Endothelial cell of umbilical vein (primary cell): ENCODE measurements around the gene CHRM1. TPM values are rescaled to one million over a fixed set of nuclear protein-coding genes. Genes with fewer than 3 reads are reported as not detected.

ENCODE experiments used
- BruUV-seq: library from RNA; stranded (reverse); fragments of 400-500 nt; replicated peaks from 2 replicates; lab custom pipeline; 2021; lab: Mats Ljungman, UMichigan
- CTCF ChIA-PET: fragments of 300-600, 350-600 bp; sonication (Branson Sonifier 250); formaldehyde crosslinking; loops from one replicate; lab custom pipeline; 2021; ENCODE audit warnings: antibody characterized with exemption, inconsistent platforms; lab: Charles Lee
- POLR2A ChIA-PET: fragments of 300-600, 350-600 bp; sonication (Branson Sonifier 250); formaldehyde crosslinking; loops from one replicate; lab custom pipeline; 2021; ENCODE audit warnings: antibody characterized with exemption, inconsistent platforms; lab: Charles Lee
- DNase-seq: peaks from one replicate; pipeline ENCODE4 v3.0.0-alpha.2; 2011; ENCODE audit warnings: low read depth, low spot score
- FAIRE-seq: peaks from 2 replicates; lab custom pipeline; 2011; peaks lifted over from hg19 to GRCh38; lab: Jason Lieb, UNC
- H2AFZ ChIP-seq: 2 replicates; pipeline ENCODE4 v1.6.0; 2012; ENCODE audit warnings: low read depth, low read length, control low read depth, inconsistent platforms
- H3K27ac ChIP-seq: 2 replicates; pipeline ENCODE4 v1.5.1; 2011; ENCODE audit warnings: low read depth, mild to moderate bottlenecking, control low read depth, low read length, moderate library complexity; ENCODE audit not compliant: insufficient read depth
- H3K27me3 ChIP-seq, 2 experiments: 2 replicates each; pipeline versions ENCODE4 v1.6.0 to v1.6.1; 2011; ENCODE audit warnings: low read length in 2 of 2, mixed read lengths in 1 of 2; ENCODE audit not compliant: control insufficient read depth in 2 of 2, insufficient read depth in 2 of 2
- H3K36me3 ChIP-seq, 2 experiments: 2 replicates in 1 of 2; 3 replicates in 1 of 2; pipeline ENCODE4 v1.5.1; 2011; ENCODE audit warnings: low read length in 2 of 2, mild to moderate bottlenecking in 1 of 2, moderate library complexity in 1 of 2; ENCODE audit not compliant: control insufficient read depth in 2 of 2, insufficient read depth in 2 of 2; ENCODE audit errors: extremely low read depth in 1 of 2
- H3K4me1 ChIP-seq: 3 replicates; pipeline ENCODE4 v1.5.1; 2011; ENCODE audit warnings: mild to moderate bottlenecking, low read length; ENCODE audit not compliant: control insufficient read depth, insufficient read depth; ENCODE audit errors: extremely low read depth
- H3K4me2 ChIP-seq: 2 replicates; pipeline ENCODE4 v1.6.1; 2011; ENCODE audit warnings: low read length, control low read depth, mixed read lengths; ENCODE audit not compliant: insufficient read depth
- H3K4me3 ChIP-seq, 3 experiments: fragments of 200-600 bp in 1 of 3; sonication (generic), shearing (Covaris generic) in 1 of 3; replicated peaks in 1 of 3; 2 replicates each; pipeline ENCODE4 v1.5.1; 2011 to 2016; ENCODE audit warnings: control low read depth in 3 of 3, low read length in 3 of 3, mild to moderate bottlenecking in 2 of 3, inconsistent platforms in 1 of 3, low read depth in 1 of 3, moderate library complexity in 1 of 3; ENCODE audit not compliant: insufficient read depth in 1 of 3
- H3K79me2 ChIP-seq: 2 replicates; pipeline ENCODE4 v1.6.0; 2012; ENCODE audit warnings: low read length, inconsistent platforms; ENCODE audit not compliant: control insufficient read depth, insufficient read depth
- H3K9ac ChIP-seq: replicated peaks from 2 replicates; pipeline ENCODE3; 2011; ENCODE audit warnings: low read length, control low read depth; ENCODE audit not compliant: insufficient read depth; ENCODE audit errors: extremely low read depth
- H3K9me1 ChIP-seq: replicated peaks from 3 replicates; pipeline ENCODE4 v1.6.0; 2011; ENCODE audit warnings: mild to moderate bottlenecking, low read length; ENCODE audit not compliant: control insufficient read depth, insufficient read depth; ENCODE audit errors: extremely low read depth
- H3K9me3 ChIP-seq: replicated peaks from 2 replicates; pipeline ENCODE4 v1.5.1; 2012; ENCODE audit warnings: low read length, inconsistent platforms; ENCODE audit not compliant: control insufficient read depth, insufficient read depth
- H4K20me1 ChIP-seq: replicated peaks from 2 replicates; pipeline ENCODE3; 2011; ENCODE audit warnings: mild to moderate bottlenecking, low read length; ENCODE audit not compliant: control insufficient read depth, insufficient read depth; ENCODE audit errors: extremely low read depth
- EZH2 ChIP-seq: IDR thresholded peaks from 2 replicates; pipeline ENCODE4 v1.6.1; 2012; ENCODE audit warnings: borderline replicate concordance, low read depth, mild to moderate bottlenecking, moderate library complexity, low read length, inconsistent platforms; ENCODE audit not compliant: severe bottlenecking
- FOS ChIP-seq: IDR thresholded peaks from 2 replicates; pipeline ENCODE4 v1.6.1; 2011; ENCODE audit warnings: mild to moderate bottlenecking, low read length, moderate library complexity, borderline replicate concordance; ENCODE audit not compliant: insufficient read depth
- GATA2 ChIP-seq: IDR thresholded peaks from 2 replicates; pipeline ENCODE4 v1.7.0; 2011; ENCODE audit warnings: low read depth, mild to moderate bottlenecking, moderate library complexity, mixed read lengths, low read length; ENCODE audit not compliant: insufficient read length, insufficient read depth
- JUN ChIP-seq: IDR thresholded peaks from 2 replicates; pipeline ENCODE4 v1.6.1; 2011; ENCODE audit warnings: borderline replicate concordance, low read depth; ENCODE audit not compliant: insufficient read length, insufficient read depth
- MYC ChIP-seq: IDR thresholded peaks from one replicate; pipeline ENCODE4 v1.6.1; 2011; ENCODE audit warnings: mild to moderate bottlenecking, low read depth, low read length
- POLR2A ChIP-seq: IDR thresholded peaks from 2 replicates; pipeline ENCODE4 v1.6.1; 2012; ENCODE audit warnings: low read depth, mild to moderate bottlenecking, control low read depth, low read length
- POLR2AphosphoS5 ChIP-seq: IDR thresholded peaks from 2 replicates; pipeline ENCODE4 v1.6.1; 2012; ENCODE audit warnings: low read depth, mild to moderate bottlenecking, control low read depth, low read length, moderate library complexity; ENCODE audit not compliant: insufficient read depth
- dilution Hi-C: fragments of 300-500 bp; cut with MboI; formaldehyde crosslinking; loops from one replicate; pipeline ENCODE4 v1.15.0; 2019; ENCODE audit warnings: low sequenced_read_pairs; ENCODE audit not compliant: extremely low pct_ligation_motif_present
- intact Hi-C: fragments of 100-400 bp; cut with micrococcal nuclease; formaldehyde crosslinking; loops from one replicate; pipeline ENCODE4 v1.10.0; 2022
- polyA plus RNA-seq, 4 experiments: library from polyadenylated mRNA; depleted of rRNA in 3 of 4; stranded (reverse) in 3 of 4; unstranded in 1 of 4; fragments of >200 nt; gene quantifications; 2 replicates each; pipeline versions ENCODE4 v1.2.1 to v1.2.3, GENCODE V29; 2011 to 2012; ENCODE audit warnings: missing spikeins in 1 of 4
- total RNA-seq: library from RNA; stranded (reverse); gene quantifications from 2 replicates; pipeline ENCODE4 v1.2.3, GENCODE V29; 2021
- TF ChIP-seq, protein P1 (sequence below): IDR thresholded peaks from 2 replicates; pipeline ENCODE4 v1.6.1; 2011; ENCODE audit not compliant: insufficient read depth, insufficient read length
- TF ChIP-seq, protein P2 (sequence below), 2 donors: IDR thresholded peaks; 1 replicate in 1 of 2; 2 replicates in 1 of 2; pipeline ENCODE4 v1.5.1; 2011; ENCODE audit warnings: low read length in 2 of 2, mild to moderate bottlenecking in 2 of 2, moderate library complexity in 2 of 2, control low read depth in 1 of 2, inconsistent platforms in 1 of 2, low read depth in 1 of 2; ENCODE audit not compliant: insufficient read depth in 1 of 2; ENCODE audit errors: extremely low read depth in 1 of 2

CHRM1 gene
- total and polyA plus RNA-seq, 2 donors (not counting 3 experiments of a cell fraction or from before 2014, with no cell fraction given): not detected

DNA sequence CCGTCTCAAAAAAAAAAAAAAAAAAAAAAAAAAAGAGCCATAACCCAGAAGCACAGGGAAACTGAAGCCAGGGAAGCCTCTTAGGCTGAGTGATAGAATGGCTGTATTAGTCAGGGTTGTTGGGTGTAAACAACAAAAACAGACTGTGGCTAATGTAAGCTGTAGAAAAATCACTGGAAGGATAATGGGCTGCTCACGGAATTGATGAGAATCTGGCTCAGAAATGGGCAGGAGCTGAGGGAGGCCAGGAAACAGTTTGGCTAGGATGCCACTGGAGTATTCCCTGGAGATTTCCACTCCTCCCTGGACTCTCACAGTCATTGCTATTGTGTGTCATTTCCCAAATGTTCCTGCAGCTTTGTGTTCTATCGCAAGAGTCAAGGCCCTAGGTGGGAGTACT, 41.2 kb upstream of the CHRM1 start:
- intact Hi-C loops (no loop called here), dilution Hi-C loops (no loop called here)
- no peak for FAIRE-seq

More for the DNA sequence above, 41.2 kb upstream of the CHRM1 start:
- H3K79me2 ChIP-seq: no peaks in the 10 kb centered on the region
- TF ChIP-seq POLR2AphosphoS5 (no peak), JUN (no peak), MYC (no peak), POLR2A (no peak), GATA2 (no peak), FOS (no peak), EZH2 (no peak)
- TF ChIP-seq, protein P1, sequence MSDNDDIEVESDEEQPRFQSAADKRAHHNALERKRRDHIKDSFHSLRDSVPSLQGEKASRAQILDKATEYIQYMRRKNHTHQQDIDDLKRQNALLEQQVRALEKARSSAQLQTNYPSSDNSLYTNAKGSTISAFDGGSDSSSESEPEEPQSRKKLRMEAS: no peak
- TF ChIP-seq, protein P2, sequence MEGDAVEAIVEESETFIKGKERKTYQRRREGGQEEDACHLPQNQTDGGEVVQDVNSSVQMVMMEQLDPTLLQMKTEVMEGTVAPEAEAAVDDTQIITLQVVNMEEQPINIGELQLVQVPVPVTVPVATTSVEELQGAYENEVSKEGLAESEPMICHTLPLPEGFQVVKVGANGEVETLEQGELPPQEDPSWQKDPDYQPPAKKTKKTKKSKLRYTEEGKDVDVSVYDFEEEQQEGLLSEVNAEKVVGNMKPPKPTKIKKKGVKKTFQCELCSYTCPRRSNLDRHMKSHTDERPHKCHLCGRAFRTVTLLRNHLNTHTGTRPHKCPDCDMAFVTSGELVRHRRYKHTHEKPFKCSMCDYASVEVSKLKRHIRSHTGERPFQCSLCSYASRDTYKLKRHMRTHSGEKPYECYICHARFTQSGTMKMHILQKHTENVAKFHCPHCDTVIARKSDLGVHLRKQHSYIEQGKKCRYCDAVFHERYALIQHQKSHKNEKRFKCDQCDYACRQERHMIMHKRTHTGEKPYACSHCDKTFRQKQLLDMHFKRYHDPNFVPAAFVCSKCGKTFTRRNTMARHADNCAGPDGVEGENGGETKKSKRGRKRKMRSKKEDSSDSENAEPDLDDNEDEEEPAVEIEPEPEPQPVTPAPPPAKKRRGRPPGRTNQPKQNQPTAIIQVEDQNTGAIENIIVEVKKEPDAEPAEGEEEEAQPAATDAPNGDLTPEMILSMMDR (IDR thresholded peaks at IDR 0.05; ENCODE audit: extremely low read depth in 1 of 2, insufficient read depth in 1 of 2, low read depth in 1 of 2, low read length in 2 of 2): no peak
- peaks cover 0 to 5% of the 10 kb centered on the region in 2 experiments for H3K27me3 ChIP-seq
- H3K4me3 ChIP-seq: no peak overlapping the region
- H3K4me2 ChIP-seq: no peak overlapping the region
- no peaks in the 10 kb centered on the region for H3K9me3 ChIP-seq
- BruUV-seq: no TSS peak
- CTCF ChIA-PET: interaction anchor here (0.7 to 1.1 kb wide), 2 partner anchors 16 to 56 kb away, joined by 3 to 5 read pairs; no protein-coding TSS in a partner anchor
- no peak overlapping the region for H3K27ac ChIP-seq
- no peaks in the 10 kb centered on the region for H3K9me1 ChIP-seq
- no peak overlapping the region for H3K9ac ChIP-seq
- no peaks in the 10 kb centered on the region for H3K36me3 ChIP-seq
- POLR2A ChIA-PET: no interaction called here
- H3K4me1 ChIP-seq: no peaks in the 10 kb centered on the region
- H2AFZ ChIP-seq: no peak overlapping the region
- no peak for DNase-seq
- no peaks in the 10 kb centered on the region for H4K20me1 ChIP-seq
